ENCODE results near the gene AAK1.

GRCh38 chr2:69422198-69422597 is 221.3 kb downstream of the AAK1 start:
- TF ChIP-seq FOXM1 (IDR thresholded peaks at IDR 0.05; ENCODE audit: low read depth), result no peak
- no peak for TF ChIP-seq CTCF (IDR thresholded peaks at IDR 0.05)
- no peak for TF ChIP-seq GABPA (IDR thresholded peaks at IDR 0.05; ENCODE audit: low read depth)
- no peak for TF ChIP-seq POLR2AphosphoS5 (IDR thresholded peaks at IDR 0.05; ENCODE audit: low read depth, low read length)
- no peak for TF ChIP-seq MAX (IDR thresholded peaks at IDR 0.05; ENCODE audit: low read depth)
